Spleen (tissue), 7 donors: ENCODE data around the gene ENOX2.

Experiments
- POLR2A ChIP-seq, 3 donors: fragments of 450-650 bp; IDR thresholded peaks; one replicate each; pipeline ENCODE4 v1.5.1; 2017; ENCODE audit warnings: antibody characterized with exemption in 3 of 3, mild to moderate bottlenecking in 1 of 3
- POLR2AphosphoS5 ChIP-seq, 3 donors: sonication (generic); formaldehyde crosslinking; IDR thresholded peaks; one replicate each; pipeline ENCODE4 v1.5.1; 2017; ENCODE audit warnings: antibody characterized with exemption in 3 of 3
- TF ChIP-seq, protein P1 (sequence below), 11 experiments: fragments of 200-600 bp in 7 of 11; fragments of 450-650 bp in 4 of 11; sonication (generic) in 4 of 11; IDR thresholded peaks in 8 of 11; conservative IDR thresholded peaks in 3 of 11; 1 replicate in 7 of 11; 2 replicates in 4 of 11; pipeline versions ENCODE4 v1.4.0 to v1.8.0; 2016 to 2021; ENCODE audit warnings: antibody characterized with exemption in 11 of 11, inconsistent platforms in 4 of 11, mild to moderate bottlenecking in 1 of 11
- donor health status: DM: no; HTN: no; CAD: no; lungs with moderate emphysema.
- donor health status: DM: no; HTN: no; CAD: no.
- donor health status: DM: no; HTN: no; CAD: no.

DNA sequence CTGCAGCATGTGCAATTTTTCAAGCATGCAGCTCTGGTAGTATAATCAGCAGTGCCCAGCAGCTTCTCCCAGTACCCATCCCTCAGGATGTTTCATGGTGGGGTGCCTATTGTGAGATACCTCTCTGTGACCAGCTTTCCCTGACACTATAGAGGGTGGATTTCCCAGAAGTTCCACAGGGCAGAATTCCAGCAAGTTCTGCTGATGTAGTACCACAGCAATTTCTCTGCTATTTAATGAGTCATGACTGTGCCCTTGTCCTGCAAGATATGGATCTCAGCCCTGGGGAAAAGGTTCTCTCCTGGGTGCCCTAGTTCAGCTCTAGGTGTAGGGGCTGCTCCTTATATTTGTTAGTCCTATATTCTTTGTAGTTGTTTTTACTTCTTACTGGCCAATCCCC lies 174.8 kb downstream of the ENOX2 start:
- TF ChIP-seq, protein P1, sequence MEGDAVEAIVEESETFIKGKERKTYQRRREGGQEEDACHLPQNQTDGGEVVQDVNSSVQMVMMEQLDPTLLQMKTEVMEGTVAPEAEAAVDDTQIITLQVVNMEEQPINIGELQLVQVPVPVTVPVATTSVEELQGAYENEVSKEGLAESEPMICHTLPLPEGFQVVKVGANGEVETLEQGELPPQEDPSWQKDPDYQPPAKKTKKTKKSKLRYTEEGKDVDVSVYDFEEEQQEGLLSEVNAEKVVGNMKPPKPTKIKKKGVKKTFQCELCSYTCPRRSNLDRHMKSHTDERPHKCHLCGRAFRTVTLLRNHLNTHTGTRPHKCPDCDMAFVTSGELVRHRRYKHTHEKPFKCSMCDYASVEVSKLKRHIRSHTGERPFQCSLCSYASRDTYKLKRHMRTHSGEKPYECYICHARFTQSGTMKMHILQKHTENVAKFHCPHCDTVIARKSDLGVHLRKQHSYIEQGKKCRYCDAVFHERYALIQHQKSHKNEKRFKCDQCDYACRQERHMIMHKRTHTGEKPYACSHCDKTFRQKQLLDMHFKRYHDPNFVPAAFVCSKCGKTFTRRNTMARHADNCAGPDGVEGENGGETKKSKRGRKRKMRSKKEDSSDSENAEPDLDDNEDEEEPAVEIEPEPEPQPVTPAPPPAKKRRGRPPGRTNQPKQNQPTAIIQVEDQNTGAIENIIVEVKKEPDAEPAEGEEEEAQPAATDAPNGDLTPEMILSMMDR (IDR thresholded peaks at IDR 0.05 in 8 of 11, conservative IDR thresholded peaks at IDR 0.05 in 3 of 11): no peak
- no peak for TF ChIP-seq POLR2AphosphoS5 (IDR thresholded peaks at IDR 0.05)
- TF ChIP-seq POLR2A (IDR thresholded peaks at IDR 0.05): no peak
